Neutrophil (primary cell): ENCODE data around the gene STX16.

Experiments used
- H3K27ac ChIP-seq: fragments of 200-600 bp; sonication (generic); 2 replicates; pipeline ENCODE4 v1.5.1; 2016; ENCODE audit warnings: mild to moderate bottlenecking, moderate library complexity
- H3K27me3 ChIP-seq: fragments of 200-600 bp; sonication (generic); 2 replicates; pipeline ENCODE4 v1.6.0; 2016; ENCODE audit warnings: mild to moderate bottlenecking
- H3K36me3 ChIP-seq: fragments of 200-600 bp; sonication (generic); 2 replicates; pipeline ENCODE4 v1.5.1; 2017
- H3K4me1 ChIP-seq, 2 experiments: fragments of 200-600 bp in 1 of 2; sonication (generic) in 1 of 2; 1 replicate in 1 of 2; 2 replicates in 1 of 2; pipeline versions ENCODE4 v1.5.1 to v1.6.1; 2013 to 2016; ENCODE audit warnings: low read depth in 1 of 2, low read length in 1 of 2, mild to moderate bottlenecking in 1 of 2, moderate library complexity in 1 of 2; ENCODE audit not compliant: control insufficient read depth in 1 of 2, insufficient read depth in 1 of 2
- H3K4me3 ChIP-seq, 2 experiments: fragments of 200-600 bp in 1 of 2; sonication (generic) in 1 of 2; 1 replicate in 1 of 2; 2 replicates in 1 of 2; pipeline ENCODE4 v1.5.1; 2013 to 2016; ENCODE audit warnings: low read depth in 1 of 2, low read length in 1 of 2, mild to moderate bottlenecking in 1 of 2, moderate library complexity in 1 of 2
- H3K9me3 ChIP-seq: fragments of 200-600 bp; sonication (generic); 2 replicates; pipeline ENCODE4 v1.5.1; 2016
- TF ChIP-seq, protein P1 (sequence below): fragments of 200-600 bp; sonication (generic); IDR thresholded peaks from 2 replicates; pipeline ENCODE4 v1.5.1; 2016; ENCODE audit warnings: antibody characterized with exemption

Gene STX16

GRCh38 chr20:58706150-58706892 is 55.2 kb downstream of the STX16 start:
- TF ChIP-seq, protein P1, sequence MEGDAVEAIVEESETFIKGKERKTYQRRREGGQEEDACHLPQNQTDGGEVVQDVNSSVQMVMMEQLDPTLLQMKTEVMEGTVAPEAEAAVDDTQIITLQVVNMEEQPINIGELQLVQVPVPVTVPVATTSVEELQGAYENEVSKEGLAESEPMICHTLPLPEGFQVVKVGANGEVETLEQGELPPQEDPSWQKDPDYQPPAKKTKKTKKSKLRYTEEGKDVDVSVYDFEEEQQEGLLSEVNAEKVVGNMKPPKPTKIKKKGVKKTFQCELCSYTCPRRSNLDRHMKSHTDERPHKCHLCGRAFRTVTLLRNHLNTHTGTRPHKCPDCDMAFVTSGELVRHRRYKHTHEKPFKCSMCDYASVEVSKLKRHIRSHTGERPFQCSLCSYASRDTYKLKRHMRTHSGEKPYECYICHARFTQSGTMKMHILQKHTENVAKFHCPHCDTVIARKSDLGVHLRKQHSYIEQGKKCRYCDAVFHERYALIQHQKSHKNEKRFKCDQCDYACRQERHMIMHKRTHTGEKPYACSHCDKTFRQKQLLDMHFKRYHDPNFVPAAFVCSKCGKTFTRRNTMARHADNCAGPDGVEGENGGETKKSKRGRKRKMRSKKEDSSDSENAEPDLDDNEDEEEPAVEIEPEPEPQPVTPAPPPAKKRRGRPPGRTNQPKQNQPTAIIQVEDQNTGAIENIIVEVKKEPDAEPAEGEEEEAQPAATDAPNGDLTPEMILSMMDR = no peak
- H3K27me3 ChIP-seq = no peaks in the 10 kb centered on the region
- H3K4me3 ChIP-seq = no peak overlapping the region
- H3K27ac ChIP-seq = no peak overlapping the region
- H3K36me3 ChIP-seq = peaks cover 84% of the 10 kb centered on the region
- H3K9me3 ChIP-seq = no peaks in the 10 kb centered on the region
- no peaks in the 10 kb centered on the region for H3K4me1 ChIP-seq

DNA sequence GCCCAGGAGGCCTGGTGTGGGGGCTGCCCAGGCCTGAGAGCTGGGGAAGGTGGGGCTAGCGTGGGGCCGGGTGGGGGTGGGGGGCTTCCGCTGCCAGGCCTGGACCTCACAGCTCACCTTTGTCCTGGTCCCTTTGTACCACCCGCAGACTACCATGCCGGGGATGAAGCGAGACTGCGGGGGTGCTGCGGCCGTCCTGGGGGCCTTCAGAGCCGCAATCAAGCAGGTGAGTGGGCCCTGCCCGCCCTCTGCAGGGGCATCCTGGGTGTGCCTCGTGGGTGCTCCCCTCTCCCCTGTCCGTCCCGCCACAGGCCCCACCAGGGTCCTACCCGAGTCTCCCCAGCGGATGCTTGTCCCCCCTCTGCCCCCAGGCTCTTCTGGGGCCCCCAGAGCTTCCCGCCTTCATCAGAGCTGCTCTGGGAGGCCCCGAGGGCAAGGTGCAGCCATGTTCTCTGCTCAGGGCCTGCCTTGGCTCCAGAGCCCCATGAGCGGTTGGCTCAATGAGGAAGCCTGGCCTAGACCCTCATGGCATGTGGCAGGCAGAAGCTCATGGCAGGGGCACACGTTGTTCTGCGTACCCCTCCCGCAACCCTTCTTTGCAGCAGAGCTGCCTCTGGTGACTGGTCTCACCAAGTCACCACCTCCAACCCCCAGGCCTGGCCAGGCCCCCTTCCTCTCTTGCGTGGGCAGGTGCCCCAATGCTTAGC is 56.0 kb downstream of the STX16 start:
- TF ChIP-seq, protein P1 = no peak
- Histone ChIP-seq H3K27me3 (no peaks in the 10 kb centered on the region), H3K36me3 (peaks cover 83% of the 10 kb centered on the region), H3K27ac (no peak overlapping the region), H3K4me3 (no peak overlapping the region), H3K4me1 (no peaks in the 10 kb centered on the region), H3K9me3 (no peaks in the 10 kb centered on the region)

- Histone ChIP-seq H3K36me3 (peaks cover 82% of the 10 kb centered on the region), H3K4me3 (no peak overlapping the region), H3K27ac (no peak overlapping the region), H3K9me3 (no peaks in the 10 kb centered on the region), H3K27me3 (no peaks in the 10 kb centered on the region), H3K4me1 (no peaks in the 10 kb centered on the region)
- TF ChIP-seq, protein P1 = no peak
Observed at GRCh38 chr20:58707770-58708169, 56.7 kb downstream of the STX16 start.

GRCh38 chr20:58708246-58708931 is 57.3 kb downstream of the STX16 start:
- H3K36me3 ChIP-seq = peaks cover 81% of the 10 kb centered on the region
- no peaks in the 10 kb centered on the region for H3K27me3 ChIP-seq
- TF ChIP-seq, protein P1 = no peak
- H3K27ac ChIP-seq = no peak overlapping the region
- H3K4me3 ChIP-seq = no peak overlapping the region
- H3K4me1 ChIP-seq = no peaks in the 10 kb centered on the region
- no peaks in the 10 kb centered on the region for H3K9me3 ChIP-seq

- peaks cover 80% of the 10 kb centered on the region for H3K36me3 ChIP-seq
- H3K27me3 ChIP-seq = no peaks in the 10 kb centered on the region
- no peaks in the 10 kb centered on the region for H3K4me1 ChIP-seq
- H3K4me3 ChIP-seq = no peak overlapping the region
- H3K9me3 ChIP-seq = no peaks in the 10 kb centered on the region
- H3K27ac ChIP-seq = no peak overlapping the region
- TF ChIP-seq, protein P1 = no peak
Observed at GRCh38 chr20:58709013-58709702, 58.1 kb downstream of the STX16 start.
